ENCODE results near the gene C1QTNF4. TPM values are rescaled to one million over a fixed set of nuclear protein-coding genes. Genes with fewer than 3 reads are reported as not detected.
A peak's percentile ranks its signal among the peaks of the same experiment; 100 is the strongest.

The C1QTNF4 gene
- total and polyA plus RNA-seq, 9 of the 15 experiments (the other 6 are each of a cell fraction or from before 2014, with no cell fraction given): not detected

- TF ChIP-seq SMAD2 (IDR thresholded peaks at IDR 0.05; ENCODE audit: low read depth, low read length): no peak
- no peak for TF ChIP-seq IFI16 (CRISPR knock-in tag; IDR thresholded peaks at IDR 0.05)
- no peak for TF ChIP-seq CC2D1A (IDR thresholded peaks at IDR 0.05)
- TF ChIP-seq POLR2H (tag; IDR thresholded peaks at IDR 0.05; ENCODE audit: low read depth): no peak
- TF ChIP-seq KLF1 (tag; IDR thresholded peaks at IDR 0.05): peak; percentile 38; the same call in 1 of the 2 replicates
- no peak for TF ChIP-seq ZNF282 (CRISPR knock-in tag; IDR thresholded peaks at IDR 0.05)
- TF ChIP-seq CBFA2T3 (IDR thresholded peaks at IDR 0.05): no peak
- TF ChIP-seq ZNF584 (CRISPR knock-in tag; IDR thresholded peaks at IDR 0.05; ENCODE audit: low read depth): no peak
- TF ChIP-seq TAF1 (IDR thresholded peaks at IDR 0.05; ENCODE audit: control insufficient read depth, extremely low read depth, insufficient read depth, low read length, severe bottlenecking): peak; percentile 78
- peak; percentile 48; the same call in 1 of the 2 replicates for TF ChIP-seq TEAD4 (IDR thresholded peaks at IDR 0.05; ENCODE audit: low read length)
- TF ChIP-seq TEAD4 (CRISPR knock-in tag; IDR thresholded peaks at IDR 0.05; ENCODE audit: borderline replicate concordance): no peak
- TF ChIP-seq CREM (IDR thresholded peaks at IDR 0.05; ENCODE audit: low read depth): peak; percentile 90
- TF ChIP-seq PTBP1 (IDR thresholded peaks at IDR 0.05; ENCODE audit: low read depth, low read length): no peak
- TF ChIP-seq ATF2 (CRISPR knock-in tag; IDR thresholded peaks at IDR 0.05): no peak
- TF ChIP-seq HDAC3 (IDR thresholded peaks at IDR 0.05; ENCODE audit: borderline replicate concordance, partially characterized antibody): no peak
- TF ChIP-seq HDGF (IDR thresholded peaks at IDR 0.05): no peak
- TF ChIP-seq THRA (IDR thresholded peaks at IDR 0.05): no peak
- no peak for TF ChIP-seq MCM7 (IDR thresholded peaks at IDR 0.05)
- no peak for TF ChIP-seq SNAPC5 (CRISPR knock-in tag; IDR thresholded peaks at IDR 0.05)
- TF ChIP-seq CBFA2T2 (conservative IDR thresholded peaks at IDR 0.05): no peak
- TF ChIP-seq RCOR1 (IDR thresholded peaks at IDR 0.05; ENCODE audit: borderline replicate concordance in 1 of 2, low read depth in 2 of 2, low read length in 2 of 2): peak in 1 of 2 experiments; percentile 64; a peak in 2 of 4 replicates
- no peak for TF ChIP-seq ILK (tag; IDR thresholded peaks at IDR 0.05; ENCODE audit: borderline replicate concordance, low read depth)
- TF ChIP-seq ARID1B (IDR thresholded peaks at IDR 0.05): no peak
- no peak for TF ChIP-seq DEAF1 (CRISPR knock-in tag; IDR thresholded peaks at IDR 0.05)
- TF ChIP-seq BHLHE40 (IDR thresholded peaks at IDR 0.05; ENCODE audit: low read length): peak; percentile 7; the same call in 1 of the 2 replicates
Measured at GRCh38 chr11:47552566-47553405, 41.4 kb downstream of the C1QTNF4 start, which contains the start of gene CELF1 (continued).

All from K562 (cell line).